Neural cell (in vitro differentiated cells): ENCODE data around the gene TRIM6. TPM values are rescaled to one million over a fixed set of nuclear protein-coding genes. Genes with fewer than 3 reads are reported as not detected.

ENCODE experiments used
- H2AFZ ChIP-seq: fragments of 200-600, 300-800 bp; sonication (generic), shearing (Covaris generic); 2 replicates; pipeline ENCODE4 v1.6.0; 2014; ENCODE audit warnings: low read depth, mild to moderate bottlenecking, antibody characterized with exemption, low read length, moderate library complexity
- H3F3A ChIP-seq: fragments of 200-600 bp; shearing (Covaris generic); 2 replicates; pipeline ENCODE4 v1.6.1; 2016; ENCODE audit warnings: mild to moderate bottlenecking, moderate library complexity, mixed read lengths, antibody characterized with exemption, low read length; ENCODE audit not compliant: insufficient read depth, poor library complexity, severe bottlenecking
- H3K27ac ChIP-seq: fragments of 200-600, 300-800 bp; sonication (generic), shearing (Covaris generic); 2 replicates; pipeline ENCODE4 v1.5.1; 2014; ENCODE audit warnings: mild to moderate bottlenecking, low read length, moderate library complexity
- H3K27me3 ChIP-seq: fragments of 300-800, 200-600 bp; sonication (generic), shearing (Covaris generic); 2 replicates; pipeline ENCODE4 v1.6.0; 2014; ENCODE audit warnings: mild to moderate bottlenecking, low read depth, low read length, moderate library complexity; ENCODE audit not compliant: insufficient read depth
- H3K36me3 ChIP-seq: fragments of 300-800, 200-600 bp; sonication (generic), shearing (Covaris generic); 2 replicates; pipeline ENCODE4 v1.5.1; 2014; ENCODE audit warnings: mild to moderate bottlenecking, antibody characterized with exemption, low read length, moderate library complexity; ENCODE audit not compliant: insufficient read depth
- H3K4me2 ChIP-seq: fragments of 300-800, 200-600 bp; sonication (generic), shearing (Covaris generic); 2 replicates; pipeline ENCODE4 v1.6.0; 2014; ENCODE audit warnings: mild to moderate bottlenecking, low read length
- H3K4me3 ChIP-seq: fragments of 300-800, 200-600 bp; sonication (generic), shearing (Covaris generic); 2 replicates; pipeline ENCODE4 v1.5.1; 2014; ENCODE audit warnings: mild to moderate bottlenecking, low read length, moderate library complexity
- H3K79me2 ChIP-seq: fragments of 200-600 bp; shearing (Covaris generic); replicated peaks from 2 replicates; pipeline ENCODE4 v1.6.0; 2014; ENCODE audit warnings: mild to moderate bottlenecking, low read length, moderate library complexity; ENCODE audit not compliant: insufficient read depth
- H3K9ac ChIP-seq: fragments of 300-800, 200-600 bp; sonication (generic), shearing (Covaris generic); 2 replicates; pipeline ENCODE4 v1.6.1; 2016; ENCODE audit warnings: mild to moderate bottlenecking, low read length, mixed read lengths
- H3K9me2 ChIP-seq: fragments of 200-600 bp; shearing (Covaris generic); 2 replicates; pipeline ENCODE4 v1.6.1; 2016; ENCODE audit warnings: mild to moderate bottlenecking, low read length, mixed read lengths; ENCODE audit not compliant: insufficient read depth
- H3K9me3 ChIP-seq: fragments of 200-600, 300-800 bp; sonication (generic), shearing (Covaris generic); 2 replicates; pipeline ENCODE4 v1.6.1; 2016; ENCODE audit warnings: mild to moderate bottlenecking, mixed run types, low read length, moderate library complexity, mixed read lengths
- H4K20me1 ChIP-seq: fragments of 200-600 bp; shearing (Covaris generic); 2 replicates; pipeline ENCODE4 v1.6.1; 2016; ENCODE audit warnings: mild to moderate bottlenecking, mixed run types; ENCODE audit not compliant: insufficient read depth
- EP300 ChIP-seq: fragments of 450-650 bp; conservative IDR thresholded peaks from 2 replicates; pipeline ENCODE4 v1.6.1; 2014; ENCODE audit warnings: antibody characterized with exemption, mild to moderate bottlenecking, moderate library complexity; ENCODE audit not compliant: poor library complexity, severe bottlenecking
- EZH2 ChIP-seq: fragments of 200-600, 300-800 bp; shearing (Covaris generic), sonication (generic); IDR thresholded peaks from 2 replicates; pipeline ENCODE4 v1.6.1; 2014; ENCODE audit warnings: antibody characterized with exemption, low read length, borderline replicate concordance, mild to moderate bottlenecking; ENCODE audit not compliant: insufficient read depth, poor library complexity, severe bottlenecking
- MXI1 ChIP-seq: fragments of 450-650 bp; conservative IDR thresholded peaks from 2 replicates; pipeline ENCODE4 v1.6.1; 2014; ENCODE audit warnings: antibody characterized with exemption, mild to moderate bottlenecking; ENCODE audit not compliant: poor library complexity, severe bottlenecking
- POLR2AphosphoS5 ChIP-seq: IDR thresholded peaks from 2 replicates; pipeline ENCODE4 v1.6.1; 2012
- RAD21 ChIP-seq: fragments of 450-650 bp; conservative IDR thresholded peaks from 2 replicates; pipeline ENCODE4 v1.6.1; 2014; ENCODE audit warnings: antibody characterized with exemption, mild to moderate bottlenecking, moderate library complexity
- SMC3 ChIP-seq: fragments of 450-650 bp; conservative IDR thresholded peaks from 2 replicates; pipeline ENCODE4 v1.6.1; 2014; ENCODE audit warnings: antibody characterized with exemption, mild to moderate bottlenecking, moderate library complexity; ENCODE audit not compliant: poor library complexity
- TAF1 ChIP-seq: IDR thresholded peaks from 2 replicates; pipeline ENCODE4 v1.6.1; 2012; ENCODE audit warnings: low read depth
- polyA plus RNA-seq: library from polyadenylated mRNA; depleted of rRNA; stranded (reverse); fragments of >200 nt; gene quantifications from 2 replicates; pipeline ENCODE4 v1.2.3, GENCODE V29; 2014
- TF ChIP-seq, protein P1 (sequence below): IDR thresholded peaks from 2 replicates; pipeline ENCODE4 v1.6.1; 2012; ENCODE audit warnings: borderline replicate concordance
- TF ChIP-seq, protein P2 (sequence below): fragments of 450-650 bp; IDR thresholded peaks from 2 replicates; pipeline ENCODE4 v1.5.1; 2014; ENCODE audit warnings: antibody characterized with exemption, mild to moderate bottlenecking, moderate library complexity; ENCODE audit not compliant: poor library complexity, severe bottlenecking

The TRIM6 gene
- polyA plus RNA-seq, 1 donor from 2014 or later = not detected

DNA sequence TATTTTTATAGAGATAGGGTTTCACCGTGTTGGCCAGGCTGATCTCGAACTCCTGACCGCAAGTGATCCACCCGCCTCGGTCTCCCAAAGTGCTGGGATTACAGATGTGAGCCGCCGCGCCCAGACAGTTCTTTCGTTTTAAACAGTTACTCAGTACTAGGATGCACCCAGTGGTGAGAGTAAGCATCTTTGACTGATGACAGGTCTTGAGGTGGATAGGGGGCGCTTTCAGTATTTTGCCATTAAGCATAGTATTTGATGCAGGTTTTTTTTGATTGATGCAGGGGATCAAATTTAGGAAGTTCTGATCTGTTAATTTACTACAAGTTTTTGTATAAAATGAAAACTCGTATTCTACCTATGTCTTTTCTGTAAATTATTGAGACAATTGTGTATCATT, 15.2 kb downstream of the TRIM6 start:
- Histone ChIP-seq H3F3A (no peaks in the 10 kb centered on the region), H3K9me2 (no peaks in the 10 kb centered on the region), H3K79me2 (no peaks in the 10 kb centered on the region), H3K27ac (no peak overlapping the region), H3K4me3 (no peak overlapping the region), H2AFZ (no peak overlapping the region), H3K4me2 (no peak overlapping the region), H3K9me3 (no peaks in the 10 kb centered on the region), H3K9ac (no peak overlapping the region), H4K20me1 (no peaks in the 10 kb centered on the region), H3K36me3 (no peaks in the 10 kb centered on the region), H3K27me3 (no peaks in the 10 kb centered on the region)
- TF ChIP-seq TAF1 (no peak), POLR2AphosphoS5 (no peak), RAD21 (no peak), MXI1 (no peak), SMC3 (no peak), EP300 (no peak), EZH2 (no peak)
- TF ChIP-seq, protein P1, sequence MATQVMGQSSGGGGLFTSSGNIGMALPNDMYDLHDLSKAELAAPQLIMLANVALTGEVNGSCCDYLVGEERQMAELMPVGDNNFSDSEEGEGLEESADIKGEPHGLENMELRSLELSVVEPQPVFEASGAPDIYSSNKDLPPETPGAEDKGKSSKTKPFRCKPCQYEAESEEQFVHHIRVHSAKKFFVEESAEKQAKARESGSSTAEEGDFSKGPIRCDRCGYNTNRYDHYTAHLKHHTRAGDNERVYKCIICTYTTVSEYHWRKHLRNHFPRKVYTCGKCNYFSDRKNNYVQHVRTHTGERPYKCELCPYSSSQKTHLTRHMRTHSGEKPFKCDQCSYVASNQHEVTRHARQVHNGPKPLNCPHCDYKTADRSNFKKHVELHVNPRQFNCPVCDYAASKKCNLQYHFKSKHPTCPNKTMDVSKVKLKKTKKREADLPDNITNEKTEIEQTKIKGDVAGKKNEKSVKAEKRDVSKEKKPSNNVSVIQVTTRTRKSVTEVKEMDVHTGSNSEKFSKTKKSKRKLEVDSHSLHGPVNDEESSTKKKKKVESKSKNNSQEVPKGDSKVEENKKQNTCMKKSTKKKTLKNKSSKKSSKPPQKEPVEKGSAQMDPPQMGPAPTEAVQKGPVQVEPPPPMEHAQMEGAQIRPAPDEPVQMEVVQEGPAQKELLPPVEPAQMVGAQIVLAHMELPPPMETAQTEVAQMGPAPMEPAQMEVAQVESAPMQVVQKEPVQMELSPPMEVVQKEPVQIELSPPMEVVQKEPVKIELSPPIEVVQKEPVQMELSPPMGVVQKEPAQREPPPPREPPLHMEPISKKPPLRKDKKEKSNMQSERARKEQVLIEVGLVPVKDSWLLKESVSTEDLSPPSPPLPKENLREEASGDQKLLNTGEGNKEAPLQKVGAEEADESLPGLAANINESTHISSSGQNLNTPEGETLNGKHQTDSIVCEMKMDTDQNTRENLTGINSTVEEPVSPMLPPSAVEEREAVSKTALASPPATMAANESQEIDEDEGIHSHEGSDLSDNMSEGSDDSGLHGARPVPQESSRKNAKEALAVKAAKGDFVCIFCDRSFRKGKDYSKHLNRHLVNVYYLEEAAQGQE = no peak
- TF ChIP-seq, protein P2, sequence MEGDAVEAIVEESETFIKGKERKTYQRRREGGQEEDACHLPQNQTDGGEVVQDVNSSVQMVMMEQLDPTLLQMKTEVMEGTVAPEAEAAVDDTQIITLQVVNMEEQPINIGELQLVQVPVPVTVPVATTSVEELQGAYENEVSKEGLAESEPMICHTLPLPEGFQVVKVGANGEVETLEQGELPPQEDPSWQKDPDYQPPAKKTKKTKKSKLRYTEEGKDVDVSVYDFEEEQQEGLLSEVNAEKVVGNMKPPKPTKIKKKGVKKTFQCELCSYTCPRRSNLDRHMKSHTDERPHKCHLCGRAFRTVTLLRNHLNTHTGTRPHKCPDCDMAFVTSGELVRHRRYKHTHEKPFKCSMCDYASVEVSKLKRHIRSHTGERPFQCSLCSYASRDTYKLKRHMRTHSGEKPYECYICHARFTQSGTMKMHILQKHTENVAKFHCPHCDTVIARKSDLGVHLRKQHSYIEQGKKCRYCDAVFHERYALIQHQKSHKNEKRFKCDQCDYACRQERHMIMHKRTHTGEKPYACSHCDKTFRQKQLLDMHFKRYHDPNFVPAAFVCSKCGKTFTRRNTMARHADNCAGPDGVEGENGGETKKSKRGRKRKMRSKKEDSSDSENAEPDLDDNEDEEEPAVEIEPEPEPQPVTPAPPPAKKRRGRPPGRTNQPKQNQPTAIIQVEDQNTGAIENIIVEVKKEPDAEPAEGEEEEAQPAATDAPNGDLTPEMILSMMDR = no peak

DNA sequence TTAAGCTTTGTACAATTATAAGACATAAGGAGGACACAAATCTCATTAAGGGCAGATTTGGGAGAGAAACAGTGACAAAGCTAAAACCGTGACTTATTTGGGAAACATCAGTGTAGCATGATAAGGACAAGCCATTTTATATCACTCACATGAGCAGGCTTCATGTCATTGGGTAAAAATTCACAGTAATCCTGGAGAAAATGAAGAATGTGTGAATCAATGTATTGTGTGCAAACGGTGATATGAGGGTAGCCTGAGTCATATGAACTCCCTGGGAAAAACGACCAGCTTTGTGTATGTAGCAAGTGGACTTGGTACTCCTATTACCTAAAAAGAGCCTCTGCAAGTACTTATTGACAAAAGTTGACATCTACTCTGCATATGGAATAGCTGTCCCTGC, 22.4 kb downstream of the TRIM6 start:
- Histone ChIP-seq H3K79me2 (no peaks in the 10 kb centered on the region), H3K4me2 (no peak overlapping the region), H3K27me3 (no peaks in the 10 kb centered on the region), H3K9me3 (no peaks in the 10 kb centered on the region), H3K27ac (no peak overlapping the region), H3K4me3 (no peak overlapping the region), H3K9ac (no peak overlapping the region), H2AFZ (no peak overlapping the region), H3F3A (no peaks in the 10 kb centered on the region), H3K9me2 (no peaks in the 10 kb centered on the region), H3K36me3 (no peaks in the 10 kb centered on the region), H4K20me1 (no peaks in the 10 kb centered on the region)
- no peak for TF ChIP-seq SMC3
- TF ChIP-seq EZH2 = no peak
- TF ChIP-seq POLR2AphosphoS5 = no peak
- no peak for TF ChIP-seq EP300
- TF ChIP-seq RAD21 = no peak
- TF ChIP-seq, protein P1 = no peak
- no peak for TF ChIP-seq TAF1
